Upper lobe of right lung (tissue), 1 donor: ENCODE data around the gene NYAP2. TPM values are rescaled to one million over a fixed set of nuclear protein-coding genes. Genes with fewer than 3 reads are reported as not detected.

Source experiments
- ATAC-seq: fragments of 200-7000 bp; cut with Tn5 transposase; one replicate; pipeline ENCODE4 v1.9.1; 2020; ENCODE audit warnings: mild to moderate bottlenecking, moderate library complexity
- DNase-seq: peaks from one replicate; pipeline ENCODE4 v3.0.0-alpha.2; 2020
- H3K27ac ChIP-seq: fragments of 200-600 bp; one replicate; pipeline ENCODE4 v1.8.0; 2022
- H3K27me3 ChIP-seq: fragments of 200-600 bp; one replicate; pipeline ENCODE4 v1.8.0; 2022; ENCODE audit warnings: mild to moderate bottlenecking
- H3K36me3 ChIP-seq: fragments of 200-600 bp; one replicate; pipeline ENCODE4 v1.8.0; 2022
- H3K4me1 ChIP-seq: fragments of 200-600 bp; one replicate; pipeline ENCODE4 v1.8.0; 2022
- H3K4me3 ChIP-seq: fragments of 200-600 bp; one replicate; pipeline ENCODE4 v1.8.0; 2022; ENCODE audit warnings: mild to moderate bottlenecking
- H3K9me3 ChIP-seq: fragments of 200-600 bp; one replicate; pipeline ENCODE4 v1.8.0; 2022
- intact Hi-C: fragments of 100-400 bp; cut with DNase I; formaldehyde crosslinking; loops from one replicate; pipeline ENCODE4 v1.11.0; 2022
- total RNA-seq: library from RNA; stranded (reverse); fragmentation: NEBNext Ultra II Directional; extraction: Animal tissue kit (Norgen Biotek cat#: 25700); gene quantifications from one replicate; pipeline ENCODE4 v1.2.1, GENCODE V29; 2021
- TF ChIP-seq, protein P1 (sequence below): fragments of 200-600 bp; IDR thresholded peaks from one replicate; pipeline ENCODE4 v1.8.0; 2022; ENCODE audit warnings: antibody characterized with exemption
- donor health status: DM: no; HTN: yes; CAD: no; lungs with severe emphysema.

The NYAP2 gene
- total RNA-seq, 1 donor from 2014 or later: 0.93 TPM

DNA sequence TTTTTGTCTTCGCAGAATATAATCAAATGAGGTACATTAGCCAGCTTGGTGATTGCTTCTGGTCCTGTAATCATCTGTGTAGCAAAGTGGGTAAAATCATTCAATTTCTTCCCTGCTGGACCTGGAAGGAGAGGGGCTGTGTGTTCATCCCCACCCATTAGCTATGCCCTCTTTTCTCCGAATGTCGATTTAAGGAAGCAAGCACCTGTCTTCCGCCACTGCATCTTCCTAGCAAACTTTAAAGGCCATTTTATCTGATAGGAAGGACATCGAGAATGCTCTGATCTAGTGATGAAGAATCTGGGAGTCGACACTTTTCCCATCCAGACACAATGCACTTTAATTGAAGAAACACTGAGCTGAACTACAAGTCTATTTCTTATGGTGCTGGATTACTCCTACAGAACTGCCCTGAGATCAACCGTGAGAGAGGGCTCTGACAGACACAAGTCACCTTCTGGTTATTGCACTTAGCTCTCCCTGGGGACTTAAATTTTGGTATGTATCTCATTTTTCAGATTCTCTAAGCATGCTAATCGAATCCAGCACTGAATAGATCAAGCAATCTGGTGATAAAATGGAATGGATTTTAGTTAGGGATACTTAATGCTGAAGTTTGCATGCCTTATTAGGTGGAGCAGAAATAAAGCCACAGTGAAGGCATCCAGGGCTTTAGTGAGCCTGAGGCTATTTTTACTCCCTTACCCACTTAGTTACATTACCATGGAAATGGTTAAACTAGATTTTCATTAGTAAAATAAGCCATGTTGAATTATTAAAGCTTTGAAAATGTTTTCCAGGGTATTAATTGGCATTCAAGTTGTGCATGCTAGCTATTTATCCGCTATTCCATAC is 1.3 kb downstream of the NYAP2 start:
- ATAC-seq (no peak), DNase-seq (no peak)
- Histone ChIP-seq H3K36me3 (no peaks in the 10 kb centered on the region), H3K4me1 (no peaks in the 10 kb centered on the region), H3K4me3 (no peak overlapping the region), H3K9me3 (no peaks in the 10 kb centered on the region), H3K27me3 (peaks cover 6% of the 10 kb centered on the region), H3K27ac (no peak overlapping the region)
- intact Hi-C loops: no loop called here
- TF ChIP-seq, protein P1, sequence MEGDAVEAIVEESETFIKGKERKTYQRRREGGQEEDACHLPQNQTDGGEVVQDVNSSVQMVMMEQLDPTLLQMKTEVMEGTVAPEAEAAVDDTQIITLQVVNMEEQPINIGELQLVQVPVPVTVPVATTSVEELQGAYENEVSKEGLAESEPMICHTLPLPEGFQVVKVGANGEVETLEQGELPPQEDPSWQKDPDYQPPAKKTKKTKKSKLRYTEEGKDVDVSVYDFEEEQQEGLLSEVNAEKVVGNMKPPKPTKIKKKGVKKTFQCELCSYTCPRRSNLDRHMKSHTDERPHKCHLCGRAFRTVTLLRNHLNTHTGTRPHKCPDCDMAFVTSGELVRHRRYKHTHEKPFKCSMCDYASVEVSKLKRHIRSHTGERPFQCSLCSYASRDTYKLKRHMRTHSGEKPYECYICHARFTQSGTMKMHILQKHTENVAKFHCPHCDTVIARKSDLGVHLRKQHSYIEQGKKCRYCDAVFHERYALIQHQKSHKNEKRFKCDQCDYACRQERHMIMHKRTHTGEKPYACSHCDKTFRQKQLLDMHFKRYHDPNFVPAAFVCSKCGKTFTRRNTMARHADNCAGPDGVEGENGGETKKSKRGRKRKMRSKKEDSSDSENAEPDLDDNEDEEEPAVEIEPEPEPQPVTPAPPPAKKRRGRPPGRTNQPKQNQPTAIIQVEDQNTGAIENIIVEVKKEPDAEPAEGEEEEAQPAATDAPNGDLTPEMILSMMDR: no peak

- Histone ChIP-seq H3K4me1 (no peaks in the 10 kb centered on the region), H3K36me3 (no peaks in the 10 kb centered on the region), H3K9me3 (no peaks in the 10 kb centered on the region), H3K27ac (no peak overlapping the region), H3K4me3 (no peak overlapping the region), H3K27me3 (peaks cover 3% of the 10 kb centered on the region)
- no peak for DNase-seq
- intact Hi-C loops: no loop called here
- ATAC-seq: no peak
- TF ChIP-seq, protein P1: no peak
Observed at GRCh38 chr2:225402210-225402776, 2.8 kb downstream of the NYAP2 start.

GRCh38 chr2:225411452-225411851 is 11.9 kb downstream of the NYAP2 start:
- Histone ChIP-seq H3K27ac (no peak overlapping the region), H3K36me3 (no peaks in the 10 kb centered on the region), H3K9me3 (no peaks in the 10 kb centered on the region), H3K4me1 (no peaks in the 10 kb centered on the region), H3K27me3 (no peaks in the 10 kb centered on the region), H3K4me3 (no peak overlapping the region)
- DNase-seq: no peak
- no peak for ATAC-seq
- TF ChIP-seq, protein P1: no peak
- intact Hi-C loops: no loop called here

DNA sequence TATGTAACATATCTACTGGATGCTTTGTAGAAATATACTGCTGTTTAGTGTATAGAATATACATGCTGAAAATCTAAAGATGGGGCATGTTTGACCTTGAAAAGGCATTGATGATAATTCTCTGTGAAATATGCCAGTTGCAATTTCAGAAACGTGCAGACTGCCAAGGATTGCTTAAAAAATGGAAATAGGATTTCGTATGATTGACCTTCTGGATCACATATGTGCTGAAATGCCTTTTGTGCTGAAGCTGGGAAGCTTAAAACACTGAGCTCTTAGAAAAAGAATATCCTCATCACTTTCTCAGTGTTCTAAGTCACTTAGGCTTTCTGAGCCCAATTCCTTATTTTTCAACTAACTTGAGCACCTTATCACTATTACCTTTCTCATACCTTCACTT is 14.3 kb downstream of the NYAP2 start:
- no peaks in the 10 kb centered on the region for H3K36me3 ChIP-seq
- ATAC-seq (no peak), DNase-seq (no peak)
- H3K4me3 ChIP-seq: no peak overlapping the region
- intact Hi-C loops: no loop called here
- H3K4me1 ChIP-seq: no peaks in the 10 kb centered on the region
- H3K27me3 ChIP-seq: no peaks in the 10 kb centered on the region
- no peak overlapping the region for H3K27ac ChIP-seq
- TF ChIP-seq, protein P1: no peak
- no peaks in the 10 kb centered on the region for H3K9me3 ChIP-seq

DNA sequence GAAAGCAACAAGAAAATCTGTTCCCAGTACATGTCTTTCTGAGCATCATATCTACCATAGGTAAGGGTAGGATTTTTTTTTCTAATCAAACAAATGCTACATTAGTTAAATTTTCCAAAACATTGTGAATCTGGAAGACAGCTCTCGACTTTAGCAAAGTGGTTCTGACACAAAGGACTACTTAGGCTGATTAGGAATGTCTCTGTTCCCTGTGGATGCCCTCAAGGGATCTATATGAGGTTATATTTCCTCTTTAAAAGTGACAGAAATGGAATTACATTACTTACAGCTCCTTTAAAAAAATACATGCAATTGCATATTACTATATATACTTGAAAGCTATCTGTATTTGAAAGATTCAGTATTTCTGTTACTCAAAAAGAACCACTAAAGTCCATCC is 15.4 kb downstream of the NYAP2 start:
- Histone ChIP-seq H3K4me1 (no peaks in the 10 kb centered on the region), H3K9me3 (no peaks in the 10 kb centered on the region), H3K27ac (no peak overlapping the region), H3K27me3 (no peaks in the 10 kb centered on the region), H3K4me3 (no peak overlapping the region), H3K36me3 (no peaks in the 10 kb centered on the region)
- TF ChIP-seq, protein P1: no peak
- ATAC-seq (no peak), DNase-seq (no peak)
- intact Hi-C loops: no loop called here
